Suprapubic skin (tissue), 4 donors: ENCODE measurements around the gene JUP. TPM values are rescaled to one million over a fixed set of nuclear protein-coding genes. Genes with fewer than 3 reads are reported as not detected.

Experiments used
- DNase-seq, 2 donors: peaks; one replicate each; pipeline ENCODE4 v3.0.0-alpha.2; 2019; ENCODE audit warnings: low spot score in 2 of 2
- H3K27ac ChIP-seq: fragments of 200-600 bp; sonication (generic); one replicate; pipeline ENCODE4 v1.5.1; 2019
- H3K27me3 ChIP-seq: fragments of 200-600 bp; sonication (generic); one replicate; pipeline ENCODE4 v1.5.1; 2019
- H3K36me3 ChIP-seq: fragments of 200-600 bp; sonication (generic); one replicate; pipeline ENCODE4 v1.5.1; 2019
- H3K4me1 ChIP-seq: fragments of 200-600 bp; sonication (generic); one replicate; pipeline ENCODE4 v1.5.1; 2019
- H3K4me3 ChIP-seq: fragments of 200-600 bp; sonication (generic); one replicate; pipeline ENCODE4 v1.5.1; 2019; ENCODE audit warnings: mild to moderate bottlenecking
- H3K9me3 ChIP-seq: fragments of 200-600 bp; sonication (generic); one replicate; pipeline ENCODE4 v1.5.1; 2019
- EP300 ChIP-seq: sonication (generic); formaldehyde crosslinking; IDR thresholded peaks from one replicate; pipeline ENCODE4 v1.6.1; 2017; ENCODE audit warnings: antibody characterized with exemption
- POLR2A ChIP-seq, 2 donors: fragments of 450-650 bp; IDR thresholded peaks; one replicate each; pipeline ENCODE4 v1.6.1; 2017; ENCODE audit warnings: antibody characterized with exemption in 2 of 2, mild to moderate bottlenecking in 2 of 2, moderate library complexity in 2 of 2
- POLR2AphosphoS5 ChIP-seq, 3 donors: sonication (generic); formaldehyde crosslinking; IDR thresholded peaks; one replicate each; pipeline ENCODE4 v1.6.1; 2017; ENCODE audit warnings: antibody characterized with exemption in 3 of 3
- WGBS: methylation state at CpG from one replicate; pipeline ENCODE4 v1.1.5; 2018; 5-methylcytosine and 5-hydroxymethylcytosine counted together
- total RNA-seq, 4 donors: library from RNA; depleted of rRNA; stranded (reverse); fragments of >200 nt; gene quantifications; one replicate each; pipeline ENCODE4 v1.1.0, GENCODE V29; 2016
- TF ChIP-seq, protein P1 (sequence below), 2 donors: fragments of 200-600 bp in 1 of 2; fragments of 450-650 bp in 1 of 2; sonication (generic) in 1 of 2; IDR thresholded peaks; one replicate each; pipeline ENCODE4 v1.5.1; 2016 to 2019; ENCODE audit warnings: antibody characterized with exemption in 2 of 2, mild to moderate bottlenecking in 1 of 2, moderate library complexity in 1 of 2

The JUP gene
- total RNA-seq, 4 donors from 2014 or later: 1,107 to 2,369 (median 1,992) TPM

DNA sequence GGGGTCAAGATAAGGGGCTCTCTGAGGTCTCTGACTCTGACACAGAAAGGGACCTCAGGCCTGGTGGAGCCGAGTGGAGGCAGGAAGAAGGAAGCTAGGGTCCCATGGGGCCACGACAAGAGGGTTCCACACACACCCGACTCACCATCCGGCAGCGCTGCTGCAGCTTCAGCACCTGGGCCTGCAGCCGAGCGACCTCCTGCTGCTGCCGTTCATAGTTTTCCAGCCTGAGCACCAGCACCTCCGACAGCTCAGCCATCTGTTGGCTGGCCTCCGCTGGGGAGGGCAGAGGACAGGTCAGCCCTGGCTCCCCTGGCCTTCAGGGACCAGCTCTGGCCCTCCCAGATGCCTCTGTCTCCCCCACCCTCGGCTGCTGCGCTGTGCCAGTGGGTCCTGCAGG is 58.5 kb downstream of the JUP start:
- H3K9me3 ChIP-seq: no peaks in the 10 kb centered on the region
- WGBS: 75% methylated on average over 8 of the region's 12 CpGs
- peaks cover 13% of the 10 kb centered on the region for H3K27me3 ChIP-seq
- no peak for DNase-seq
- no peaks in the 10 kb centered on the region for H3K4me1 ChIP-seq
- H3K36me3 ChIP-seq: no peaks in the 10 kb centered on the region
- TF ChIP-seq POLR2AphosphoS5 (IDR thresholded peaks at IDR 0.05) (no peak), POLR2A (IDR thresholded peaks at IDR 0.05) (no peak), EP300 (no peak)
- TF ChIP-seq, protein P1, sequence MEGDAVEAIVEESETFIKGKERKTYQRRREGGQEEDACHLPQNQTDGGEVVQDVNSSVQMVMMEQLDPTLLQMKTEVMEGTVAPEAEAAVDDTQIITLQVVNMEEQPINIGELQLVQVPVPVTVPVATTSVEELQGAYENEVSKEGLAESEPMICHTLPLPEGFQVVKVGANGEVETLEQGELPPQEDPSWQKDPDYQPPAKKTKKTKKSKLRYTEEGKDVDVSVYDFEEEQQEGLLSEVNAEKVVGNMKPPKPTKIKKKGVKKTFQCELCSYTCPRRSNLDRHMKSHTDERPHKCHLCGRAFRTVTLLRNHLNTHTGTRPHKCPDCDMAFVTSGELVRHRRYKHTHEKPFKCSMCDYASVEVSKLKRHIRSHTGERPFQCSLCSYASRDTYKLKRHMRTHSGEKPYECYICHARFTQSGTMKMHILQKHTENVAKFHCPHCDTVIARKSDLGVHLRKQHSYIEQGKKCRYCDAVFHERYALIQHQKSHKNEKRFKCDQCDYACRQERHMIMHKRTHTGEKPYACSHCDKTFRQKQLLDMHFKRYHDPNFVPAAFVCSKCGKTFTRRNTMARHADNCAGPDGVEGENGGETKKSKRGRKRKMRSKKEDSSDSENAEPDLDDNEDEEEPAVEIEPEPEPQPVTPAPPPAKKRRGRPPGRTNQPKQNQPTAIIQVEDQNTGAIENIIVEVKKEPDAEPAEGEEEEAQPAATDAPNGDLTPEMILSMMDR (IDR thresholded peaks at IDR 0.05): no peak
- no peak overlapping the region for H3K27ac ChIP-seq
- no peak overlapping the region for H3K4me3 ChIP-seq

DNA sequence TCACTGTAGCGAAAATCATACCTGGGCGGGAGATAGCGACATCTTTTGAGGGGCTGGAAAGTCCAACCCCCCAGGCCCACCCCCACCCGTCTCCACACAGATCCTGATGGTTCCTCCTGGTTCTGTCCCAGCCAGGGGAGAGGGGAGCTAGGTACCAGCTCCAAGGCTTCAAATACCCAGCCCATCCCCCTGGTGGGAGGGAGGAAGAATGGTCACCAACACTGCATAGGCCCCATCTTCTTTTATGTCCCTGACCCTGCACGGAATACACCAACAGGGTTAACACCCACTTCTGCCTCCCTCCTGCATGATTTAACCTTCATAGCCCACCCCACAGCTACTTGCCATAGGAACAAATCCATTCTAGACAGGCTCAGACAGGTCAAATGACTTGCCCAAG is 61.4 kb downstream of the JUP start:
- no peak overlapping the region for H3K27ac ChIP-seq

DNA sequence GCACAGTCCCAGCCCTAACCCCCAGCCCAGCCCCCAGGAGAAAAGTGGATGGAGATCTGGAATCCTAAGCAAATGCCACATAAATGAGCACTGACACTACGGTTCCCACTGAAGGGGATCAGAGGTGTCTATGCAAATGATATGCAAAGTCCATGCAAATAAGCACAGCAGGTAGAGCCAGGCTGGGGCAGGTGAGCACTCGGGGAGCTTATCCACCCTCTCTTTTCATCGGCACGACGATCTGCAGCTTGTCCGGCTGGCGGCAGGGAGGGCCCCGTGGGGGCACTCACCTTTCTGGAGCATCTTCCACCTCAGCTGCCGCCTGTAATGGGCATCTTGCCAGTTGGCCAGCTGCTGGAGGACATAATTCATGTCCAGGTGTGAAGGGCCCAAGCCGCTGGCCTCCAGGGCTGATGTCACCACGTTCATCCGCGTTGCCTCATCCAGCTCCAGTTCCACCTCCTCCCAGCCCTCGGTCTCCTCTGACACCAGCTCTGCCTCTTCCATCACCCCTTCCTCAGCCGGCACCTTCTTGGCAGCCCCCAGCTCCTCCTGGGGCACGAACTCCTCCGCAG is 61.9 kb downstream of the JUP start:
- 76% methylated on average over 9 of the region's 17 CpGs for WGBS
- H3K27me3 ChIP-seq: no peaks in the 10 kb centered on the region
- no peak overlapping the region for H3K4me3 ChIP-seq
- DNase-seq: no peak
- H3K36me3 ChIP-seq: no peaks in the 10 kb centered on the region
- H3K4me1 ChIP-seq: no peaks in the 10 kb centered on the region
- no peak overlapping the region for H3K27ac ChIP-seq
- TF ChIP-seq POLR2A (IDR thresholded peaks at IDR 0.05) (no peak), POLR2AphosphoS5 (IDR thresholded peaks at IDR 0.05) (no peak), EP300 (no peak)
- TF ChIP-seq, protein P1 (IDR thresholded peaks at IDR 0.05): no peak
- H3K9me3 ChIP-seq: no peaks in the 10 kb centered on the region

More for the DNA sequence above, 61.4 kb downstream of the JUP start:
- TF ChIP-seq POLR2AphosphoS5 (IDR thresholded peaks at IDR 0.05) (no peak), POLR2A (IDR thresholded peaks at IDR 0.05) (no peak), EP300 (no peak)
- TF ChIP-seq, protein P1 (IDR thresholded peaks at IDR 0.05): no peak
- no peak for DNase-seq
- no peak overlapping the region for H3K4me3 ChIP-seq
- no peaks in the 10 kb centered on the region for H3K4me1 ChIP-seq
- no peaks in the 10 kb centered on the region for H3K36me3 ChIP-seq
- WGBS: 88% methylated on average over 5 of the region's 5 CpGs
- no peaks in the 10 kb centered on the region for H3K27me3 ChIP-seq
- H3K9me3 ChIP-seq: no peaks in the 10 kb centered on the region

DNA sequence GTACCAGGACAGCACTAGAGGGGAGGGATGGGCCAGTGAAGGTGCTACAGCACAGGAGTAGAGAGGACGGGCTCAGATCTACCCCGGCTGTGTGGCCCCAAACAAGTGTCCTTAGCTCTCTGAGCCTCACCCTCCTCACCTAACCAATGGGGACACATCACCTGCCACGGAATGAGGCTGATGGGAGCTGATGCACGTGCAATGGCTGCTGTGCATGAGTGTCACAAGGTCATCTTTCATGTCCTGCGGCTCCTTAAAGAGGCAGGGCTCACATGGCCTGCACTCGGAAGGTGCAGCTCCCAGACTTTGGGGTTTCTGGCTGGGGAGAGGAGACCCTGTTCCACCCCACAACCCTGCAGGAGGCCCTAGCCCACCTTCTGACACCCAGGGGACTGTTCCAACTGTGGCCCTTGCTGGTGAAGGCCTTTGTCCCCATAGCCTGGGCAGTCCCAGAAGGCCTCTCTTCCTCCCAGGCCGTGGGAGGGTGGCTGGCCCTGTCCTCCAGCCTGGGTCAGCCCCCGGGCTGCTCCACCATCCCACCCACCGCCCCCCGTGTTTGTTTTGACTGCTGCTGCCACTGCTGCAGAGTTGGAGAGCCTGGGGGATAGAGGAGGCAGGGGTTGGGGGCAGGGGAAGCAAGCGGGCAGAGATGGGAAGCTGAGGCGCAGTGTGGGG is 62.6 kb downstream of the JUP start:
- Histone ChIP-seq H3K4me1 (no peaks in the 10 kb centered on the region), H3K27ac (no peak overlapping the region), H3K36me3 (no peaks in the 10 kb centered on the region), H3K27me3 (no peaks in the 10 kb centered on the region), H3K9me3 (no peaks in the 10 kb centered on the region), H3K4me3 (no peak overlapping the region)
- WGBS: 87% methylated on average over 12 of the region's 12 CpGs
- TF ChIP-seq POLR2A (IDR thresholded peaks at IDR 0.05): no peak
- TF ChIP-seq, protein P1 (IDR thresholded peaks at IDR 0.05): no peak
- no peak for TF ChIP-seq EP300
- no peak for TF ChIP-seq POLR2AphosphoS5 (IDR thresholded peaks at IDR 0.05)
- DNase-seq: no peak

DNA sequence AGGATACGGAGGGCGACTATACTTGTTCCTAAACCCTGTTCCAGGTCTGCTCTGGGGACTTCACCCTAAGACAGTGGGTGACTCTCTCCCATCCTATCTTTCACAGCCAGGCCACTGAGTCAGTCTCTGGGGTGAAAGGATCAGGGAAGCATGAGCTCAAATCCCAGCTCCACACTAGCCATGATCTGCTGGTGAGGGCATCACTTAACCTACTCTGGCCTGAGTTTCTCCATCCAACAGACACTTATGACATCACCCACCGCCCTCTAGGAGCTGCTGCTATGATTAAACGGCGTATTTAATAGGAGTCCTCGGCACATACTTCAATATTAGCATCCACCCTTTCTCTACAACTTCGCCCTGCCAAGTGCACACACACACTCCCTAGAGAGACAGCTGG is 64.3 kb downstream of the JUP start:
- H3K4me1 ChIP-seq: peaks cover 13% of the 10 kb centered on the region
- TF ChIP-seq, protein P1 (IDR thresholded peaks at IDR 0.05): no peak
- TF ChIP-seq EP300: no peak
- no peak for TF ChIP-seq POLR2AphosphoS5 (IDR thresholded peaks at IDR 0.05)
- H3K9me3 ChIP-seq: no peaks in the 10 kb centered on the region
- no peaks in the 10 kb centered on the region for H3K36me3 ChIP-seq
- DNase-seq: no peak
- no peak overlapping the region for H3K27ac ChIP-seq
- no peak overlapping the region for H3K4me3 ChIP-seq
- no peaks in the 10 kb centered on the region for H3K27me3 ChIP-seq
- 82% methylated on average over 7 of the region's 7 CpGs for WGBS
